GM12878 (cell line): ENCODE results near the gene RERE. TPM values are rescaled to one million over a fixed set of nuclear protein-coding genes. Genes with fewer than 3 reads are reported as not detected.

Experiments
- BRCA1 ChIP-seq: IDR thresholded peaks from 2 replicates; pipeline ENCODE4 v1.6.1; 2011; ENCODE audit warnings: low read depth, low read length, improper control_type of control experiment
- CBFB ChIP-seq: IDR thresholded peaks from 2 replicates; pipeline ENCODE4 v1.6.1; 2016; ENCODE audit warnings: antibody characterized with exemption, low read depth
- EED ChIP-seq: sonication (generic); IDR thresholded peaks from 2 replicates; pipeline ENCODE4 v1.6.1; 2016; ENCODE audit warnings: antibody characterized with exemption, low read depth
- HCFC1 ChIP-seq: fragments of 150-350 bp; IDR thresholded peaks from 2 replicates; pipeline ENCODE4 v1.6.1; 2014; ENCODE audit warnings: low read length
- HDAC6 ChIP-seq: fragments of 200-600 bp; sonication (generic); IDR thresholded peaks from one replicate; pipeline ENCODE4 v1.8.0; 2017; ENCODE audit warnings: antibody characterized with exemption; ENCODE audit not compliant: unreplicated experiment
- PAX5 ChIP-seq: IDR thresholded peaks from 2 replicates; pipeline ENCODE4 v1.6.1; 2011; ENCODE audit warnings: low read depth, low read length, borderline replicate concordance
- POLR2A ChIP-seq: IDR thresholded peaks from 2 replicates; pipeline ENCODE4 v1.6.1; 2011; ENCODE audit warnings: low read depth, mild to moderate bottlenecking, low read length
- POU2F2 ChIP-seq: IDR thresholded peaks from 3 replicates; pipeline ENCODE4 v1.6.1; 2011; ENCODE audit warnings: low read depth, mild to moderate bottlenecking, low read length, borderline replicate concordance
- WRNIP1 ChIP-seq: IDR thresholded peaks from 2 replicates; pipeline ENCODE4 v1.6.1; 2011; ENCODE audit warnings: low read depth, low read length, improper control_type of control experiment, borderline replicate concordance
- ZNF622 ChIP-seq: fragments of 450-650 bp; IDR thresholded peaks from 2 replicates; pipeline ENCODE4 v1.6.1; 2017; ENCODE audit warnings: mild to moderate bottlenecking, inconsistent platforms
- polyA plus RNA-seq, 11 experiments: library from polyadenylated mRNA; depleted of rRNA in 4 of 11; unstranded in 6 of 11; stranded (reverse) in 5 of 11; fragments of >200 nt; fragmentation: Nextera tagmentation in 4 of 11; fragmentation: Illumina TruSeq in 1 of 11; extraction: Ambion mirVana in 4 of 11; extraction: Trizol in 1 of 11; gene quantifications; 1 replicate in 1 of 11; 2 replicates in 10 of 11; pipeline versions ENCODE4 v1.2.1 to v1.2.3, GENCODE V29; 2011 to 2016; ENCODE audit warnings: inconsistent platforms in 2 of 11, missing spikeins in 2 of 11, low read depth in 1 of 11
- total RNA-seq, 4 experiments: library from RNA; depleted of rRNA in 3 of 4; stranded (reverse); fragments of >200 nt in 3 of 4; fragmentation: Illumina TruSeq in 1 of 4; extraction: Trizol in 1 of 4; gene quantifications; 2 replicates each; pipeline versions ENCODE4 v1.2.1 to v1.2.3, GENCODE V29; 2013 to 2021
- TF ChIP-seq, protein P1 (sequence below): IDR thresholded peaks from 2 replicates; pipeline ENCODE4 v1.6.1; 2012; ENCODE audit warnings: low read depth, low read length, improper control_type of control experiment
- TF ChIP-seq, protein P2 (sequence below): IDR thresholded peaks from 2 replicates; pipeline ENCODE4 v1.6.1; 2012; ENCODE audit warnings: low read depth, low read length, improper control_type of control experiment

RERE gene
- total and polyA plus RNA-seq, 10 of the 15 experiments (the other 5 are each of a cell fraction or from before 2014, with no cell fraction given), result 5.2 to 60.5 (median 20.2) TPM

GRCh38 chr1:8702850-8703810 lies 114.3 kb downstream of the RERE start (continued):
- 0 out of 2 replicates have a peak, but pooled peaks have one; percentile 31 for TF ChIP-seq HCFC1
- TF ChIP-seq EED, result peak; percentile 56
- no peak for TF ChIP-seq ZNF622
- TF ChIP-seq, protein P1, sequence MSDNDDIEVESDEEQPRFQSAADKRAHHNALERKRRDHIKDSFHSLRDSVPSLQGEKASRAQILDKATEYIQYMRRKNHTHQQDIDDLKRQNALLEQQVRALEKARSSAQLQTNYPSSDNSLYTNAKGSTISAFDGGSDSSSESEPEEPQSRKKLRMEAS, result peak; percentile 58; the same call in 1 of the 2 replicates
- TF ChIP-seq, protein P2, sequence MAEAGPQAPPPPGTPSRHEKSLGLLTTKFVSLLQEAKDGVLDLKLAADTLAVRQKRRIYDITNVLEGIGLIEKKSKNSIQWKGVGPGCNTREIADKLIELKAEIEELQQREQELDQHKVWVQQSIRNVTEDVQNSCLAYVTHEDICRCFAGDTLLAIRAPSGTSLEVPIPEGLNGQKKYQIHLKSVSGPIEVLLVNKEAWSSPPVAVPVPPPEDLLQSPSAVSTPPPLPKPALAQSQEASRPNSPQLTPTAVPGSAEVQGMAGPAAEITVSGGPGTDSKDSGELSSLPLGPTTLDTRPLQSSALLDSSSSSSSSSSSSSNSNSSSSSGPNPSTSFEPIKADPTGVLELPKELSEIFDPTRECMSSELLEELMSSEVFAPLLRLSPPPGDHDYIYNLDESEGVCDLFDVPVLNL, result 0 out of 2 replicates have a peak, but pooled peaks have one; percentile 28
- no peak for TF ChIP-seq BRCA1
- TF ChIP-seq PAX5, result no peak
- peak; percentile 87 for TF ChIP-seq POLR2A
- TF ChIP-seq HDAC6, result no peak
- no peak for TF ChIP-seq WRNIP1
- TF ChIP-seq POU2F2, result peak; percentile 32; the same call in 1 of the 3 replicates
- TF ChIP-seq CBFB, result no peak
